GM12872 (cell line): ENCODE results near the gene NLK.

Experiments
- CTCF ChIP-seq: IDR thresholded peaks from 3 replicates; pipeline ENCODE4 v1.5.1; 2011; ENCODE audit warnings: low read depth, mild to moderate bottlenecking, low read length, moderate library complexity; ENCODE audit not compliant: insufficient read depth

NLK gene

GRCh38 chr17:28042657-28042720 is at the start of gene NLK:
NLK (plus strand) TSS chr17:28042677; CDS start chr17:28042874, 197 bp downstream.
- no peak for TF ChIP-seq CTCF

- TF ChIP-seq CTCF: no peak
These were observed 49.2 kb upstream of the NLK start for GRCh38 chr17:27993161-27993695.

GRCh38 chr17:27993723-27994310 is 48.7 kb upstream of the NLK start:
- TF ChIP-seq CTCF: no peak

- TF ChIP-seq CTCF: no peak
These were observed 47.9 kb upstream of the NLK start for GRCh38 chr17:27994586-27994985.

- TF ChIP-seq CTCF: no peak
These were observed 46.9 kb upstream of the NLK start for GRCh38 chr17:27995554-27995953.

GRCh38 chr17:27996202-27997043 is 46.1 kb upstream of the NLK start:
- no peak for TF ChIP-seq CTCF

GRCh38 chr17:27997044-27997401 is 45.5 kb upstream of the NLK start:
- TF ChIP-seq CTCF: no peak
